Sciatic nerve (tissue), 2 donors: Measurements from ENCODE around the gene CRAMP1. TPM values are rescaled to one million over a fixed set of nuclear protein-coding genes. Genes with fewer than 3 reads are reported as not detected.

Source experiments
- ATAC-seq: fragments of 200-7000 bp; cut with Tn5 transposase; one replicate; pipeline ENCODE4 v1.9.1; 2020; ENCODE audit warnings: mild to moderate bottlenecking, moderate library complexity
- DNase-seq: peaks from one replicate; pipeline ENCODE4 v3.0.0-alpha.2; 2020; ENCODE audit warnings: low spot score
- intact Hi-C: fragments of 100-400 bp; cut with DNase I; formaldehyde crosslinking; loops from one replicate; pipeline ENCODE4 v1.14.2; 2022
- total RNA-seq: library from RNA; stranded (reverse); fragmentation: NEBNext Ultra II Directional; extraction: Animal tissue kit (Norgen Biotek cat#: 25700); gene quantifications from one replicate; pipeline ENCODE4 v1.2.1, GENCODE V29; 2021
- donor health status: DM: no; HTN: no; CAD: no.
- donor health status: DM: no; HTN: no; CAD: no.

CRAMP1 gene
- total RNA-seq, 1 donor from 2014 or later: 26.1 TPM

DNA sequence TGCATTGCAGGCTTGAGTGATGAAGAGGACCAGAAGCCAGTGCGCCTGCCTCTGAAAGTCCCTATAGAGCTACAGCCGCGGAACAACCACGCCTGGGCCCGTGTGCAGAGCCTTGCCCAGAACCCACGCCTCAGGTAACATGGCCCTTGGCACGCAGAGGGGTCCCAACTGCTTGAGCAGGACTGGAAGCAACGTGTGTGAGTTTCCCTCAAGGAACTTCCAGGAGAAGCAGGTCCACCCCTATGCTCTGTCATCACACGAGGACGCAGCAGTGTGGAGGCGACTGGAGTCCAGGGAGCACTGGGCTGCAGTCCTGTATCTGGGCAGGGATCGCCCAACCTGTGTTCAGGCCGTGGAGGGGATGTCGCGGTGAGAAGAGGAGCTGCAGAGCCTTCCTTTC lies 40.9 kb downstream of the CRAMP1 start:
- no peak for DNase-seq
- intact Hi-C loops: no loop called here
- ATAC-seq: no peak

DNA sequence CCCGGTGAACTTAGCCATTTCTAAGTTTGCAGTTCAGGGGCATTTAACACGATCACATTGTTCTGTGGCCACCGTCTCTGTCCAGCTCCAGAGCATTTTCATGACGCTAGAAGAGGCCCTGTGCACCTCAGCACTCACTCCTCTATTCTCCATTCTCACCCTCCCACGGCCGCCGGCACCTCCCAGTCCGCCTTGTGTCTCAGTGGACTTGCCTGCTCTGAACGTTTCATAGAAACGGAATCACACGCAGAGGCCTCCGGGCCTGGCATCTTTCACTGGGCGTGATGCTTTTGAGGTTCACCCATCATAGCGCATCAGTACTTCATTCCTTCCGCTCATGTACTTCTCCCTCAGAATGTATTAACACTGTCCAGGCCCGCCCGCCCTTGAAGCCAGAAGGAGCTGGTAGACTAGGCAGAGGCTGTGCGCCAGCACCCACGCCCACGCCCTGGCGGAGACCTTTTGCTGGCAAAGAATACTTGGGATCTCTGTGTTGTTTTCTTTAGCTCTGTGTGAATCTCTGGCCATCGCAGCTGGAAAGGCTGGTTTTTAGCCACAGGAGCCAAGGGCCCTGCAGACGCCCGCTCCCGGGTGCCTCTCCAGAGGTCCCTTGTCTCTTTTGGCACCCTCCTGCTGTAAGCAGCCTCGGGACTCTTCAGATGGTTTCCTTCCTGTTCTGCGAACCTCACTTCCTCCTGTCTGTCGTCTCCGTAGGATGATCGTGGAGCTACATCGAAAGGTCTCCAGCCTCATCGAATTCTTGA lies 42.5 kb downstream of the CRAMP1 start:
- DNase-seq (no peak), ATAC-seq (peak; percentile 6)
- intact Hi-C loops: no loop called here

DNA sequence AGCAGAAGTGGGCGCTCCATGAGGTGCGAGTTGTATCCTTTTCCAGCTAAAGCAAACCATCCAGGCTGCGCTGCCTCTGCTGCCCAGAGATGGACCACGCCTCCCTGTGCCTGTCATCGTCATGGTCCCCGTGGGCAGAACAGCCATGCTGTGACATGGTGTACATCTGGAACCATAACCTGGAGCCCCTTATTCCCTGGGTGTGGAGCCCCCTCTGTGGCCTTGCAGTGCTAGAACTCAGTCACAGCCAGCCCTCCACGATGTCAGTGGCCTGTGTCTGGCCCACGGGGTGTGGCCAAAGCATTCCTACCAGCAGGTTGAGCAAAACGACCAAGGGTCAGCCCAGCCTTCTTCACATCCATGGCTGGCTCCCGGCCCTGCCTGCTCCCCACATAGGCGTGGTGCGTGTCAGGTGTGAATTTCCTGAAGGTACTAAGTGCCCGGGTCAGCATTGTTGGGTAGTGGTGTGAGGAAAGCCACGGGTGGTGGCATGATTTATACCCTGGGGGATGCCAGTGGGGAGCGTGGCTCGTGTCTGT lies 43.2 kb downstream of the CRAMP1 start:
- ATAC-seq: no peak

DNA sequence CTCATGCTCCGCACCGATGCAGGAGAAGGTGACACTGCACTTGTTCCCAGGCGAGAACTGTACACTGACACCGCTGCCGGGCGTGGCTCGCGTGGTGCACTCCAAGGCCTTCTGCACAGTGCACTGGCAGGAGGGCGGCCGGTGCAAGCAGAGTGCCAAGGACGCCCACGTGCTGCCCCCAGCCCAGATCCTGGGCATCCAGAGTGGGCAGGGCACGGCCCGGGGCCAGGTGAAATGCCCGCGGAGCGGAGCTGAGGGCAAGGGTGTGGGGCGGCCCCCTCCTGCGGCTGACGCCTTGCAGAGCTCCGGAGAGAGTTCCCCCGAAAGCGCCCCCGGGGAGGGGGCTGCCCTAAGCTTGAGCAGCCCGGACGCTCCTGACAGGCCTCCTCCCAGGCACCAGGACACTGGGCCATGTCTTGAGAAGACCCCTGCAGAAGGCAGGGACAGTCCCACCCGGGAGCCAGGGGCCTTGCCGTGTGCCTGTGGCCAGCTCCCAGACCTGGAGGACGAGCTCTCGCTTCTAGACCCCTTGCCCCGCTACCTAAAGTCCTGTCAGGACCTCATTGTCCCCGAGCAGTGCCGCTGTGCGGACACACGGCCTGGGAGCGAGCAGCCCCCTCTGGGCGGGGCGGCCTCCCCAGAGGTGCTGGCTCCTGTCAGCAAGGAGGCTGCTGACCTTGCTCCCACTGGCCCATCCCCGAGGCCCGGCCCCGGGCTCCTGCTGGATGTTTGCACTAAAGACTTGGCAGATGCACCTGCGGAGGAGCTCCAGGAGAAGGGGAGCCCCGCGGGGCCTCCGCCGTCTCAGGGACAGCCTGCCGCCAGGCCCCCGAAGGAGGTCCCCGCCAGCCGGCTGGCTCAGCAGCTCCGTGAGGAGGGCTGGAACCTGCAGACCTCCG lies 44.0 kb downstream of the CRAMP1 start:
- ATAC-seq (no peak), DNase-seq (no peak)
- intact Hi-C loops: no loop called here

More for the DNA sequence above, 43.2 kb downstream of the CRAMP1 start:
- intact Hi-C loops: no loop called here
- no peak for DNase-seq

DNA sequence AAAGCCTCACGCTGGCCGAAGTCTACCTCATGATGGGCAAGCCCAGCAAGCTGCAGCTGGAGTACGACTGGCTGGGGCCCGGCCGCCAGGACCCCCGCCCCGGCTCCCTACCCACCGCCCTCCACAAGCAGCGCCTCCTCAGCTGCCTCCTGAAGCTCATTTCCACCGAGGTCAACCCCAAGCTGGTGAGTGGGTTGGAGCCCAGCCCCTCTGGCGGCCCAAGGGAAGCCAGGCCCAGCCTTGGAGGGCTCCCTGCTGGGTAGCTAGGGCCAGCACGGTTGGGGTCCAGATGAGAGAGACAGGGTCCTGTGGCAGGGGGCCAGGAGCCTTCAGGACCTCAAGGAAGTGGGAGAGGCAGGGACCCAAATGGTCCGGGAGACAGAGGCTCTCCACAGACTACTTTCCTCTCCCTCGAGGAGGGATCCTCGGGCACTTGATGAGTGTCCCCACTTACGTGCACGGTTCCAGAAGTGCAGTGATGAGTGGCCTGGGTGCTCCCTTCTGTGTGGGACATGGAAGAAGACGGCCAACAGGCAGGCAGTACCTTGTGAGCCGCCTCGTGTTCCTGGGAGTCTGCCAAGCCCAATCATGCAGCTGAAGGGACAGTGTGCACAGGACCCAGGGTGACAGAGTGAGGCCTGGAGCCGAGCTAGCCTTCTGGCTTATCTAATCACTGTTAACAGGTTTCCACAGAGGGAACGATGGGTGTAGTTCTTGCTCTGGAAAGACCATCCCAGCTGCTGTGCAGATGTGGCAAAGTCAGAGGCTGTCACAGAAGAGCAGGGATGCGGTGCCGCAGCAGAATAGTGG lies 44.9 kb downstream of the CRAMP1 start:
- ATAC-seq (no peak), DNase-seq (no peak)
- intact Hi-C loops: no loop called here

DNA sequence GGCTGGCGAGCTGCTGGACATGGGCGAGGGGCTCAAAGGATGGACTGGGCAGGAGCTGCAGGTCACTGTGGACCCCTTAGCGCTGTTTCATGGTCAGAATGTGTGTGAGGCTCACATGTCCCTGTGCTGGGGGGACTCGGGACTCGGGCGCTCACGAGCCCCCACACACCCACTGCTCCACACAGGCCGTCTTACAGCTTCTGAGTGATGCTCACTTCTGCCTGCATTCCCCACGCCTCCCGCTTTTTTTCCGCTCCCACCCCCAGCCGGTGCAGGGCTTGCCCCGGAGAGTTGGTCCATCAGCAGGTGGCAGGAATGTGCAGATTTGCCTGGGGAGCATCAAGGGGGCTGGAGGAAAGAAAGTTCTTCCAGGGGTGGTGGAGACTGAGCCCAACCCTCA lies 45.7 kb downstream of the CRAMP1 start:
- intact Hi-C loops: no loop called here
- DNase-seq (no peak), ATAC-seq (no peak)

DNA sequence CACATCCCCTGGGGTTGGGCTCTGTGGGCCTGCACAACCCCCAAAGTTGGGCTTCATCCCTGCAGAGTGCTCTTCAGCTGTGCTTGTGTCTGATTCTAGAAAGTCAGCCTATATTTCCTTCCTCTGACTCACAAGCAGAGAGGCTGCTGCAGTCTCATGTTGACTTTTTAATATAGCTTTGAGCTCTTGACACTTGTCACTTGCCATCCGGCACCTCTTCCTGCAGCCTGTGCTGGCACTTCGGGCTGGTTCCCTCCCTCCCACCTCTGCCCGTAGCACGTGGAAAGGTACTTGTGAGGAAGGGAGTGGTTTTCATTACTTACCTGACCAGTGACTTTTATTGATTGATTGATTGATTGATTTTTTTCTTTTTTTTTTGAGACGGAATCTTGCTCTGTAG lies 46.9 kb downstream of the CRAMP1 start:
- intact Hi-C loops: no loop called here
- DNase-seq (no peak), ATAC-seq (no peak)

DNA sequence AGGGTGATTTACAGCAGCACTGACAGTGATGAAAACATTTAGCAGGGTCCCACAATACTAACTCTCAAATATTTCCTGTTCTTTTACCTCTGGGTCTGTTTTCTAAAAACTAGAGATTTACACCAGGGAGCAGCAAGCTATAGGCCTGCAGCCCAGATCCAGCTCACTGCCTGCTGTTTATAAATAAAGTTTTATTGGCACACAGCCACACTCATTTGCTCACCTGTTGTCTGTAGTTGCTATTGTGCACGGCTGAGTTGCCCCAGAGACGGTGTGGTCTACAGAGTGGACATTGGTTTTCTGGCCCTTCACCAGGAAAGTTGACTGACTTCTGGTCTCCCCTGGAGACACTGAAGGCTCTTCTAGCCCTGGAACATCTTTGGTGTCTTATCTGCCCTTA lies 49.7 kb downstream of the CRAMP1 start:
- intact Hi-C loops: no loop called here
- ATAC-seq (no peak), DNase-seq (no peak)

DNA sequence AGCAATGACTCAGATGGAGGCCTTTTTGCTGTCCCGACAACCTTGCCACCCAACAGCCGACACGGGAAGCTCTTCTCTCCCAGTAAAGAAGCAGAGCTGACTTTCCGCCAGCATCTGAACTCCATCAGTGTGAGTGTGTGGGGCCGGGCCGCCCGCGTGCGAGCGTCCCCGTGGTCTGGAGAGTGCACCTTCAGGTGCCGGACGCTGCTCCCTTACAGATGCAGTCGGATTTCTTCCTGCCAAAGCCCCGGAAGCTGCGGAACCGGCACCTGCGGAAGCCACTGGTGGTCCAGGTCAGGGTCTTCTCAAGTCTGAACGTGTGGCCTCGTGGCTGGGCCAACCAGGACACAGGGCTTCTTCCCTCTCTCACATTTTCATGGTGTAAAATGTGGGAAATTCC lies 50.4 kb downstream of the CRAMP1 start:
- ATAC-seq (no peak), DNase-seq (no peak)
- intact Hi-C loops: no loop called here

DNA sequence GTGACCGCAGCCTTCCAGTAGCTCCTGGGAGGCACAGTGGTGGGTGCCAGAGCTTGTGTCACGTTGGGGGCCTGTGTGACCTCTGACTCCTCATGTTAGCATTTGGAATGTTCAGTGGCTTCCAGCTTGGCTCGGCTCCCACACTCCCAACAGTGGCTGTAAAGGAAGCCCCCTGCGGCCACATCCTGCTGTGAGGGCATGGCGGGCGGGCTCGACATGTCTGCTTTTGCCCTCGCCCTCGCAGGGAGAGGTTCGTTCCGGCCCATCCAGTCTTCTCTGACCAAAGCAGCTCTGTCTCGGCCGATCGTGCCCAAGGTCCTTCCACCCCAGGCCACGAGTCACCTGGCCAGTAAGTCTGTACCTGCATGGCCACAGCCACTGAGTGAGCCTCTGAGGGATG lies 53.7 kb downstream of the CRAMP1 start:
- no peak for ATAC-seq
- intact Hi-C loops: no loop called here
- no peak for DNase-seq

DNA sequence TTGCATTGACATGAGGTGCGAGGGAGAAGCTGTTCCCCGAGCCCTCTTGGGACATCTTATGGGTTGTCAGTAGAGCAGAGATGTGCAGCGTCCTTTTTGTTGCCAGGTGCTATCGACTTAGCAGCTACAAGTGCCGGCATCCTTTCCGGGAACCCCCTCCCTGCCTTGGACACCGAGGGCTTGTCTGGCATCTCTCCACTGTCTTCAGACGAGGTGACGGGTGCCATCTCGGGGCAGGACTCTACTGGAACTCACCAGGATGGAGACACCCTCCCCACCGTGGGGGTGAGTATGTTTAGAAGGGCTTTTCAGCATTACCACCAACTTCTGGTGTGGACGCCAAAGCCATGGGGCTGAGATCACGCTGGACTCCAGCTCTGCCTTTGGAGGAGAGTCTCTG lies 54.2 kb downstream of the CRAMP1 start:
- intact Hi-C loops: no loop called here
- no peak for DNase-seq
- no peak for ATAC-seq

DNA sequence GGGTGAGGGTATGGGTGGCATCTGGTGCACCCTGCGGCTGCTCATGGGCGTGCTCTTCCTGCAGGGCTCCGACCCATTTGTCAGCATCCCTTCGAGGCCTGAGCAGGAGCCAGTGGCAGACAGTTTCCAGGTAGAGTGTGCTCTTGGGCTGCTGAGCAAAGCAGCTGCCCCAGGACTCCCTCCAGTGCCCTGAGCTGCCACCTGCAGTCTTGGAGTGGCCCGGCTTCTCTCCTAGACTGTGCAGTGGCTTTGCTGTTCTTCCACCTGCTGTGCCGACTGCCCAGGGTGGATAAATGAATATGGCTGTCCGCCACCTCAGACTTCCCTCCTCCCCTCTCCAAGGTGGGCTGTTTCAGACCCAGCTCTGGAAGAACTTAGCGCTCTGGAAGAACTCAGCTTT lies 55.1 kb downstream of the CRAMP1 start:
- DNase-seq (no peak), ATAC-seq (no peak)
- intact Hi-C loops: no loop called here

DNA sequence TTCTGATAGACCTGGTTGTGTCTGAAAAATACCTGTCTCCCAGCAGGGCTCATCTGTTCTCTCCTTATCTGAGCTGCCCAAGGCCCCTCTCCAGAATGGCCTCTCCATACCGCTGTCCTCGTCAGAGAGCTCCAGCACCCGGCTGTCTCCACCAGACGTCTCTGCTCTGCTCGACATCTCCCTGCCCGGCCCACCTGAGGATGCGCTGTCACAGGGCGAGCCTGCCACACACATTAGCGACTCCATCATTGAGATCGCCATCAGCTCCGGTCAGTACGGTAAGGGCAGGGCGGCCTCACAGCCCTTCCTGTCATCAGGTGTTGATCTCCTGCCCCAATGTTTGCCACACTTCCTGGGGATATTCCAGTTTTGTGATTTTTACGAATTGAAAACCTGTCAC lies 55.8 kb downstream of the CRAMP1 start:
- intact Hi-C loops: no loop called here

DNA sequence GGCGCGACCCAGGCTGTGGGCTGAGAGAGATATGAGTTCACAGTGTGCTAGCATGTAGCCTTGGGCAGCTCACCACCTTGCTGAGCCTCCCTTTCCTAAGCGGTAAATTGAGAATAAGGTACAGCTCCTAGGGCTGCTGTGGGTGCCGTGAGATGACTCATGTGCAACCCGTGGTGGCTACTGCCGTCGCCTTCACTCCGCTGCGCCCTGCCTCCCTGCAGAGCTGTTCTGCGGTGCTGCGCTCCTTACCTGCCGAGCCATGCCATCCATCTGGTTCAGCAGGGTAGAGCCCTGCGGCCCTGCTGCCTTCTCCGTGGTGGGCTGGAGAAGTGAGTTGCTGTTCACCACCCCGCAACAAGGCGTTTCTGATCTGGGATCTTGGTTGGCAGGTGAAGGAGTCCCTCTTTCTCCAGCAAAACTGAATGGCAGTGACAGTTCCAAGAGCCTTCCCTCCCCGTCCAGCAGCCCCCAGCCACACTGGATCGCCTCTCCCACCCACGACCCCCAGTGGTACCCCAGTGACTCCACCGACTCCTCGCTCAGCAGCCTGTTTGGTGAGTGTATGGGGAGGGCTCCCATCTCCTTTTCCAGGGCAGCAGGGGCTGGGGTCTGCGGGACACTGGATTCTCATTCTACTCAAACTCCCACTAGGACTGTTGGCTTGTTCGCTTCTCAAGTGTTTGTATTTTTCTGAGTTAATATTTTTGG lies 56.6 kb downstream of the CRAMP1 start:
- no peak for ATAC-seq
- intact Hi-C loops: no loop called here
- DNase-seq: no peak

More for the DNA sequence above, 55.8 kb downstream of the CRAMP1 start:
- ATAC-seq (no peak), DNase-seq (no peak)

DNA sequence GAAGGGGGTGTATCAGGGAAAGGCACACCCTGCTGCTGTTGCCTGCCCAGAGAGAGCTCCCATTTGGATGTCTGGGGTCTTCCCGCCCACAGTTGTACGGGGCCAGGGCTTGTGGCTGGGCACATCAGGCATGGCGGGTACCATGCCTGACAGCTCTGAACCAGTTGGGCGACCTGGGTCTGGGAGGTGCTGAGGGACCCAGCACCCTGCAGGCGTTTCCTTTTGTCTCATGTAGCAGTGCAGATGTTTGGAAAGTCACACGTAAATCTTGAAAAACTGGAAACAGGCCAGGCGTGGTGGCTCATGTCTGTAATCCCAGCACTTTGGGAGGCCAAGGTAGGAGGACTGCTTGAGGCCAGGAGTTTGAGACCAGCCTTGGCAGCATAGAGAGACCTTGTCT lies 57.5 kb downstream of the CRAMP1 start:
- no peak for ATAC-seq
- no peak for DNase-seq
- intact Hi-C loops: no loop called here

DNA sequence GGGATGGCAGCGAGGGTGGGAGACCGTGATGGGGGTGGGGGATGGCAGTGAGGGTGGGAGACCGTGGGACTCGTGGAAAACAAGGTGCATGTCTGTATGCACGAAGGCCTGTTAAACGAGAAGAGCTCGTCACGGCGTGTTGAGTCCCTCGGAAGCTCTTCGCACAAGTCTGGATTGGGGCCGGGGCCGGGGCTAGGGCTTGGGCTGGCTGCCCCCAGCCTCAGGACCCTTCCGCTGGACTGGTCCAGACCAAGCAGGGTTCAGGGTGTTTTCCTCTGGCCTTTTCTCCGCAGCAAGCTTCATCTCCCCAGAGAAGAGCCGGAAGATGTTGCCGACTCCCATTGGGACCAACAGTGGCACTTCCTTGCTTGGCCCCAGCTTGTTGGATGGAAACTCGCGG lies 58.2 kb downstream of the CRAMP1 start:
- no peak for DNase-seq
- intact Hi-C loops: no loop called here
- ATAC-seq: no peak

DNA sequence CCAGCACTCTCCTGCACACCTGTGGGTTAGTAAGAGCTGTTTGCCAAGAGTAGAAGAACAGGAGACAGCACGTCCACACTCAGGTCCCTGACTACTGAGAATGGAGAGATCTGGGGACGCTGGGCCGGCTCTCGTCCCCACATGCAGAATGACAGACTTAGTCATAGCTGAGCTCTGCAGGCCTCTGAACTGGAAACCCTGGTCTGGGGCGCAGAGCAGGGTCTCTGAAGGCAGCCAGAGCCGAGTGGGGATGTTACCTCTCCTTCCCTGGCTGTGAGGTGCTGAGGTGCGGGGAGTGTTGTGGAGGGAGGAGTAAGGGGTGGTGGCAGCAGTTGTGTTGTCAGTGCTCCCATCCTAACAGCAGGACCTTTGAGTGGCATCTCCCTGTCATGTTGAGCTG lies 58.7 kb downstream of the CRAMP1 start:
- intact Hi-C loops: no loop called here
- DNase-seq: no peak
- ATAC-seq: no peak

DNA sequence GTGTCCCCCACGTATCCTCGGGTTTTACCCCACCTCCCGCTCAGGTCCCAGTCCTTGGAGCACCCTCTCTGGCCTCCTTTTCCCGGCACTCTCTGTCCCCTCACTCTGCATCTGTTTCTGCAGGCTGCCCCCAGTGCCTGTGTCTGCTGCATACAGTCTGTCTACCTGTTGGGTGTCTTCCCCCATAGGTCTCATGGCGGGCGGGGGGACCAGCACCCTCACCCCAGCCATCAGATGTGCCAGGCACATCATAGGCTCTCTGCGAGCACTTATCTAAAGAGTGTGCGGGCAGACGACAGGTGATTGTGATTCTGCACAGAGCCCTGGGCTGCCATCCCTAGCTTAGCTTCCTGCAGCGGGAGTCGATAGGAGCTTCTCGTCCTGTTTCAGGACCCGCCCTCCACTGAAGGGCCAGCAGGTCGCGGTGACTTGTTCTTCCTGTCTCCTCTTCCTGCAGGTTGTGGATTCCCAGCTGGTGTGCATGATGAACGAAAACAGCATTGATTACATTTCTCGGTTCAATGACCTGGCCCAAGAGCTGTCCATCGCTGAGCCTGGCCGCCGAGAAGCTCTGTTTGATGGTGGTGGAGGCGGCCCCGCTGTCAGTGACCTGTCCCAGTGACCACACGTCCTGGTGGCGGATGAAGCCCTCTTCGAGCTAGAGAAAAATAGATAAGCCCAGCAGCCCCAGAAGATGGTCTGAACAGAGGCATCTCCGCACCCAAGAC lies 61.4 kb downstream of the CRAMP1 start:
- no peak for ATAC-seq
- DNase-seq: no peak
- intact Hi-C loops: no loop called here
